ENCODE results near the gene SYNE2. TPM values are rescaled to one million over a fixed set of nuclear protein-coding genes. Genes with fewer than 3 reads are reported as not detected.
"Not testable (repeated sequence)": the region's sequence is repeated elsewhere in the genome, so short reads cannot be mapped to it uniquely, and the experiment has no call there.

Gene SYNE2
- total RNA-seq, 1 donor from 2014 or later, result 105 TPM

- H3K4me3 ChIP-seq, result no peak overlapping the region
- H3K79me2 ChIP-seq (ENCODE audit: low read depth), result peaks cover 95% of the 10 kb centered on the region
- no peaks in the 10 kb centered on the region for H3K9me3 Mint-ChIP-seq
- H3K36me3 Mint-ChIP-seq, result peaks cover 9% of the 10 kb centered on the region
- no peaks in the 10 kb centered on the region for H3K27me3 ChIP-seq
- no peak overlapping the region for H2AFZ ChIP-seq (replicated peaks)
- H3K9me3 ChIP-seq (ENCODE audit: low read depth), result no peaks in the 10 kb centered on the region
- H3K4me1 Mint-ChIP-seq, result peaks cover 13% of the 10 kb centered on the region
- no peaks in the 10 kb centered on the region for H3F3A ChIP-seq (ENCODE audit: low read depth)
- no peak for DNase-seq (ENCODE audit: low spot score)
- no peak overlapping the region for H3K27ac Mint-ChIP-seq
- H3K36me3 ChIP-seq, result no peaks in the 10 kb centered on the region
- peaks cover 72% of the 10 kb centered on the region for H4K20me1 ChIP-seq (ENCODE audit: low read depth)
- H3K27ac ChIP-seq, result no peak overlapping the region
- no peak overlapping the region for H3K4me3 Mint-ChIP-seq
- TF ChIP-seq EZH2phosphoT487 (IDR thresholded peaks at IDR 0.05), result no peak
- TF ChIP-seq EZH2 (IDR thresholded peaks at IDR 0.05), result no peak
- TF ChIP-seq CTCF (IDR thresholded peaks at IDR 0.05), result no peak
- no peaks in the 10 kb centered on the region for H3K27me3 Mint-ChIP-seq (ENCODE audit: insufficient read depth, low read depth)
- no peak overlapping the region for H3K9ac ChIP-seq
- no peaks in the 10 kb centered on the region for H3K4me1 ChIP-seq
- no peak overlapping the region for H3K4me2 ChIP-seq
These were observed 9.4 kb downstream of the SYNE2 start for GRCh38 chr14:63862163-63862562.

GRCh38 chr14:63863004-63863403, 10.2 kb downstream of the SYNE2 start:
- Mint-ChIP-seq H3K4me1 (peaks cover 13% of the 10 kb centered on the region), H3K36me3 (peaks cover 4% of the 10 kb centered on the region), H3K9me3 (no peaks in the 10 kb centered on the region), H3K4me3 (no peak overlapping the region), H3K27ac (no peak overlapping the region), H3K27me3 (ENCODE audit: insufficient read depth, low read depth) (no peaks in the 10 kb centered on the region)
- DNase-seq (ENCODE audit: low spot score), result no peak
- no peak overlapping the region for H3K27ac ChIP-seq
- H4K20me1 ChIP-seq (ENCODE audit: low read depth), result peaks cover 64% of the 10 kb centered on the region
- no peak overlapping the region for H2AFZ ChIP-seq (replicated peaks)
- TF ChIP-seq EZH2phosphoT487 (IDR thresholded peaks at IDR 0.05), result no peak
- no peak for TF ChIP-seq EZH2 (IDR thresholded peaks at IDR 0.05)
- TF ChIP-seq CTCF (IDR thresholded peaks at IDR 0.05), result no peak
- H3K27me3 ChIP-seq, result no peaks in the 10 kb centered on the region
- H3K4me1 ChIP-seq, result no peaks in the 10 kb centered on the region
- H3K36me3 ChIP-seq, result no peaks in the 10 kb centered on the region
- H3K9ac ChIP-seq, result no peak overlapping the region
- no peak overlapping the region for H3K4me2 ChIP-seq
- no peak overlapping the region for H3K4me3 ChIP-seq
- no peaks in the 10 kb centered on the region for H3K9me3 ChIP-seq (ENCODE audit: low read depth)
- H3K79me2 ChIP-seq (ENCODE audit: low read depth), result peaks cover 95% of the 10 kb centered on the region
- no peaks in the 10 kb centered on the region for H3F3A ChIP-seq (ENCODE audit: low read depth)

GRCh38 chr14:63864775-63865174, 12.0 kb downstream of the SYNE2 start:
- not testable (repeated sequence) for H3K27ac Mint-ChIP-seq; H3K27ac ChIP-seq; H2AFZ ChIP-seq (replicated peaks); H3K4me1 ChIP-seq; DNase-seq (ENCODE audit: low spot score); H3K4me3 Mint-ChIP-seq; H3K27me3 Mint-ChIP-seq (ENCODE audit: insufficient read depth, low read depth); H3K4me3 ChIP-seq; H3F3A ChIP-seq (ENCODE audit: low read depth); H3K9me3 Mint-ChIP-seq; H3K9ac ChIP-seq; H3K36me3 ChIP-seq; H3K27me3 ChIP-seq; H3K9me3 ChIP-seq (ENCODE audit: low read depth); H3K36me3 Mint-ChIP-seq; H3K4me2 ChIP-seq
- Histone ChIP-seq H4K20me1 (ENCODE audit: low read depth) (peaks cover 65% of the 10 kb centered on the region), H3K79me2 (ENCODE audit: low read depth) (peaks cover 90% of the 10 kb centered on the region)
- peaks cover 13% of the 10 kb centered on the region for H3K4me1 Mint-ChIP-seq

GRCh38 chr14:63867933-63868921, 15.4 kb downstream of the SYNE2 start:
- Histone ChIP-seq H2AFZ (replicated peaks) (no peak overlapping the region), H4K20me1 (ENCODE audit: low read depth) (peaks cover 37% of the 10 kb centered on the region), H3K27me3 (no peaks in the 10 kb centered on the region), H3K4me1 (no peaks in the 10 kb centered on the region), H3K9ac (no peak overlapping the region), H3K4me3 (no peak overlapping the region), H3K27ac (no peak overlapping the region), H3K9me3 (ENCODE audit: low read depth) (no peaks in the 10 kb centered on the region), H3K4me2 (no peak overlapping the region), H3F3A (ENCODE audit: low read depth) (no peaks in the 10 kb centered on the region), H3K36me3 (no peaks in the 10 kb centered on the region), H3K79me2 (ENCODE audit: low read depth) (peaks cover 81% of the 10 kb centered on the region)
- Mint-ChIP-seq H3K4me3 (no peak overlapping the region), H3K27ac (no peak overlapping the region), H3K9me3 (no peaks in the 10 kb centered on the region), H3K4me1 (peaks cover 8% of the 10 kb centered on the region), H3K27me3 (ENCODE audit: insufficient read depth, low read depth) (peaks cover 2% of the 10 kb centered on the region), H3K36me3 (peaks cover 10% of the 10 kb centered on the region)
- DNase-seq (ENCODE audit: low spot score), result no peak
- no peak for TF ChIP-seq EZH2 (IDR thresholded peaks at IDR 0.05)
- no peak for TF ChIP-seq EZH2phosphoT487 (IDR thresholded peaks at IDR 0.05)
- no peak for TF ChIP-seq CTCF (IDR thresholded peaks at IDR 0.05)

GRCh38 chr14:63869940-63870752, 17.3 kb downstream of the SYNE2 start:
- H3K27ac Mint-ChIP-seq; DNase-seq (ENCODE audit: low spot score); H3K9me3 Mint-ChIP-seq; H3F3A ChIP-seq (ENCODE audit: low read depth); H3K36me3 ChIP-seq; H3K4me3 ChIP-seq; H3K27ac ChIP-seq; H3K9ac ChIP-seq; H3K27me3 ChIP-seq; H3K27me3 Mint-ChIP-seq (ENCODE audit: insufficient read depth, low read depth); H3K4me3 Mint-ChIP-seq; H3K9me3 ChIP-seq (ENCODE audit: low read depth); H3K4me2 ChIP-seq; H2AFZ ChIP-seq (replicated peaks): not testable (repeated sequence)
- H4K20me1 ChIP-seq (ENCODE audit: low read depth), result peaks cover 44% of the 10 kb centered on the region
- H3K36me3 Mint-ChIP-seq, result peaks cover 10% of the 10 kb centered on the region
- H3K4me1 ChIP-seq, result peaks cover 14% of the 10 kb centered on the region
- H3K4me1 Mint-ChIP-seq, result peaks cover 10% of the 10 kb centered on the region
- H3K79me2 ChIP-seq (ENCODE audit: low read depth), result peaks cover 85% of the 10 kb centered on the region

Measured in neural progenitor cell (in vitro differentiated cells).